Endothelial cell of umbilical vein (primary cell): Measurements from ENCODE around the gene CDH11. TPM values are rescaled to one million over a fixed set of nuclear protein-coding genes. Genes with fewer than 3 reads are reported as not detected.

Source experiments
- BruUV-seq: library from RNA; stranded (reverse); fragments of 400-500 nt; replicated peaks from 2 replicates; lab custom pipeline; 2021; lab: Mats Ljungman, UMichigan
- CTCF ChIA-PET: fragments of 300-600, 350-600 bp; sonication (Branson Sonifier 250); formaldehyde crosslinking; loops from one replicate; lab custom pipeline; 2021; ENCODE audit warnings: antibody characterized with exemption, inconsistent platforms; lab: Charles Lee
- POLR2A ChIA-PET: fragments of 300-600, 350-600 bp; sonication (Branson Sonifier 250); formaldehyde crosslinking; loops from one replicate; lab custom pipeline; 2021; ENCODE audit warnings: antibody characterized with exemption, inconsistent platforms; lab: Charles Lee
- DNase-seq: peaks from one replicate; pipeline ENCODE4 v3.0.0-alpha.2; 2011; ENCODE audit warnings: low read depth, low spot score
- FAIRE-seq: peaks from 2 replicates; lab custom pipeline; 2011; peaks lifted over from hg19 to GRCh38; lab: Jason Lieb, UNC
- H2AFZ ChIP-seq: 2 replicates; pipeline ENCODE4 v1.6.0; 2012; ENCODE audit warnings: low read depth, low read length, control low read depth, inconsistent platforms
- H3K27ac ChIP-seq: 2 replicates; pipeline ENCODE4 v1.5.1; 2011; ENCODE audit warnings: low read depth, mild to moderate bottlenecking, control low read depth, low read length, moderate library complexity; ENCODE audit not compliant: insufficient read depth
- H3K27me3 ChIP-seq, 2 experiments: 2 replicates each; pipeline versions ENCODE4 v1.6.0 to v1.6.1; 2011; ENCODE audit warnings: low read length in 2 of 2, mixed read lengths in 1 of 2; ENCODE audit not compliant: control insufficient read depth in 2 of 2, insufficient read depth in 2 of 2
- H3K36me3 ChIP-seq, 2 experiments: 2 replicates in 1 of 2; 3 replicates in 1 of 2; pipeline ENCODE4 v1.5.1; 2011; ENCODE audit warnings: low read length in 2 of 2, mild to moderate bottlenecking in 1 of 2, moderate library complexity in 1 of 2; ENCODE audit not compliant: control insufficient read depth in 2 of 2, insufficient read depth in 2 of 2; ENCODE audit errors: extremely low read depth in 1 of 2
- H3K4me1 ChIP-seq: 3 replicates; pipeline ENCODE4 v1.5.1; 2011; ENCODE audit warnings: mild to moderate bottlenecking, low read length; ENCODE audit not compliant: control insufficient read depth, insufficient read depth; ENCODE audit errors: extremely low read depth
- H3K4me2 ChIP-seq: 2 replicates; pipeline ENCODE4 v1.6.1; 2011; ENCODE audit warnings: low read length, control low read depth, mixed read lengths; ENCODE audit not compliant: insufficient read depth
- H3K4me3 ChIP-seq, 3 experiments: fragments of 200-600 bp in 1 of 3; sonication (generic), shearing (Covaris generic) in 1 of 3; replicated peaks in 1 of 3; 2 replicates each; pipeline ENCODE4 v1.5.1; 2011 to 2016; ENCODE audit warnings: control low read depth in 3 of 3, low read length in 3 of 3, mild to moderate bottlenecking in 2 of 3, inconsistent platforms in 1 of 3, low read depth in 1 of 3, moderate library complexity in 1 of 3; ENCODE audit not compliant: insufficient read depth in 1 of 3
- H3K79me2 ChIP-seq: 2 replicates; pipeline ENCODE4 v1.6.0; 2012; ENCODE audit warnings: low read length, inconsistent platforms; ENCODE audit not compliant: control insufficient read depth, insufficient read depth
- H3K9ac ChIP-seq: replicated peaks from 2 replicates; pipeline ENCODE3; 2011; ENCODE audit warnings: low read length, control low read depth; ENCODE audit not compliant: insufficient read depth; ENCODE audit errors: extremely low read depth
- H3K9me1 ChIP-seq: replicated peaks from 3 replicates; pipeline ENCODE4 v1.6.0; 2011; ENCODE audit warnings: mild to moderate bottlenecking, low read length; ENCODE audit not compliant: control insufficient read depth, insufficient read depth; ENCODE audit errors: extremely low read depth
- H3K9me3 ChIP-seq: replicated peaks from 2 replicates; pipeline ENCODE4 v1.5.1; 2012; ENCODE audit warnings: low read length, inconsistent platforms; ENCODE audit not compliant: control insufficient read depth, insufficient read depth
- H4K20me1 ChIP-seq: replicated peaks from 2 replicates; pipeline ENCODE3; 2011; ENCODE audit warnings: mild to moderate bottlenecking, low read length; ENCODE audit not compliant: control insufficient read depth, insufficient read depth; ENCODE audit errors: extremely low read depth
- CTCF ChIP-seq, 2 donors: IDR thresholded peaks; 1 replicate in 1 of 2; 2 replicates in 1 of 2; pipeline ENCODE4 v1.5.1; 2011; ENCODE audit warnings: low read length in 2 of 2, mild to moderate bottlenecking in 2 of 2, moderate library complexity in 2 of 2, control low read depth in 1 of 2, inconsistent platforms in 1 of 2, low read depth in 1 of 2; ENCODE audit not compliant: insufficient read depth in 1 of 2; ENCODE audit errors: extremely low read depth in 1 of 2
- EZH2 ChIP-seq: IDR thresholded peaks from 2 replicates; pipeline ENCODE4 v1.6.1; 2012; ENCODE audit warnings: borderline replicate concordance, low read depth, mild to moderate bottlenecking, moderate library complexity, low read length, inconsistent platforms; ENCODE audit not compliant: severe bottlenecking
- FOS ChIP-seq: IDR thresholded peaks from 2 replicates; pipeline ENCODE4 v1.6.1; 2011; ENCODE audit warnings: mild to moderate bottlenecking, low read length, moderate library complexity, borderline replicate concordance; ENCODE audit not compliant: insufficient read depth
- GATA2 ChIP-seq: IDR thresholded peaks from 2 replicates; pipeline ENCODE4 v1.7.0; 2011; ENCODE audit warnings: low read depth, mild to moderate bottlenecking, moderate library complexity, mixed read lengths, low read length; ENCODE audit not compliant: insufficient read length, insufficient read depth
- JUN ChIP-seq: IDR thresholded peaks from 2 replicates; pipeline ENCODE4 v1.6.1; 2011; ENCODE audit warnings: borderline replicate concordance, low read depth; ENCODE audit not compliant: insufficient read length, insufficient read depth
- MAX ChIP-seq: IDR thresholded peaks from 2 replicates; pipeline ENCODE4 v1.6.1; 2011; ENCODE audit not compliant: insufficient read depth, insufficient read length
- MYC ChIP-seq: IDR thresholded peaks from one replicate; pipeline ENCODE4 v1.6.1; 2011; ENCODE audit warnings: mild to moderate bottlenecking, low read depth, low read length
- POLR2A ChIP-seq: IDR thresholded peaks from 2 replicates; pipeline ENCODE4 v1.6.1; 2012; ENCODE audit warnings: low read depth, mild to moderate bottlenecking, control low read depth, low read length
- POLR2AphosphoS5 ChIP-seq: IDR thresholded peaks from 2 replicates; pipeline ENCODE4 v1.6.1; 2012; ENCODE audit warnings: low read depth, mild to moderate bottlenecking, control low read depth, low read length, moderate library complexity; ENCODE audit not compliant: insufficient read depth
- dilution Hi-C: fragments of 300-500 bp; cut with MboI; formaldehyde crosslinking; loops from one replicate; pipeline ENCODE4 v1.15.0; 2019; ENCODE audit warnings: low sequenced_read_pairs; ENCODE audit not compliant: extremely low pct_ligation_motif_present
- intact Hi-C: fragments of 100-400 bp; cut with micrococcal nuclease; formaldehyde crosslinking; loops from one replicate; pipeline ENCODE4 v1.10.0; 2022
- polyA plus RNA-seq, 4 experiments: library from polyadenylated mRNA; depleted of rRNA in 3 of 4; stranded (reverse) in 3 of 4; unstranded in 1 of 4; fragments of >200 nt; gene quantifications; 2 replicates each; pipeline versions ENCODE4 v1.2.1 to v1.2.3, GENCODE V29; 2011 to 2012; ENCODE audit warnings: missing spikeins in 1 of 4
- total RNA-seq: library from RNA; stranded (reverse); gene quantifications from 2 replicates; pipeline ENCODE4 v1.2.3, GENCODE V29; 2021

CDH11 gene
- total and polyA plus RNA-seq, 2 donors (not counting 3 experiments of a cell fraction or from before 2014, with no cell fraction given): 30.4 to 32.7 TPM

- CTCF ChIA-PET: no interaction called here
- BruUV-seq: no TSS peak
- Histone ChIP-seq H3K4me3 (no peak overlapping the region), H3K9me1 (no peaks in the 10 kb centered on the region), H3K27me3 (peaks cover 0 to 3% of the 10 kb centered on the region in 2 experiments), H4K20me1 (no peaks in the 10 kb centered on the region), H2AFZ (no peak overlapping the region), H3K4me2 (no peak overlapping the region), H3K9me3 (no peaks in the 10 kb centered on the region), H3K79me2 (no peaks in the 10 kb centered on the region), H3K9ac (no peak overlapping the region), H3K36me3 (no peaks in the 10 kb centered on the region), H3K4me1 (no peaks in the 10 kb centered on the region), H3K27ac (no peak overlapping the region)
- dilution Hi-C loops (no loop called here), intact Hi-C loops (no loop called here)
- POLR2A ChIA-PET: no interaction called here
- DNase-seq (no peak), FAIRE-seq (no peak)
- no peak for TF ChIP-seq GATA2
- TF ChIP-seq EZH2: no peak
- TF ChIP-seq MYC: no peak
- no peak for TF ChIP-seq POLR2AphosphoS5
- TF ChIP-seq JUN: no peak
- TF ChIP-seq POLR2A: no peak
- no peak for TF ChIP-seq MAX
- no peak for TF ChIP-seq FOS
- TF ChIP-seq CTCF (IDR thresholded peaks at IDR 0.05; ENCODE audit: extremely low read depth in 1 of 2, insufficient read depth in 1 of 2, low read depth in 1 of 2, low read length in 2 of 2): no peak
Measured at GRCh38 chr16:65136681-65137080, 14.8 kb upstream of the CDH11 start.
